ENCODE measurements around the gene LGR5. TPM values are rescaled to one million over a fixed set of nuclear protein-coding genes. Genes with fewer than 3 reads are reported as not detected.
"Not testable (repeated sequence)": the region's sequence is repeated elsewhere in the genome, so short reads cannot be mapped to it uniquely, and the experiment has no call there.

Gene LGR5
- total RNA-seq, 4 donors from 2014 or later, result under 0.01 to 34.5 (median 0.43) TPM

- no peak overlapping the region for H3K27ac ChIP-seq
- DNase-seq, result no peak
- H3K4me1 ChIP-seq, result no peaks in the 10 kb centered on the region
- H3K27me3 ChIP-seq, result no peaks in the 10 kb centered on the region
- no peaks in the 10 kb centered on the region for H3K36me3 ChIP-seq
- H3K9me3 ChIP-seq, result no peaks in the 10 kb centered on the region
- TF ChIP-seq POLR2A (IDR thresholded peaks at IDR 0.05), result no peak
- no peak for TF ChIP-seq CTCF (IDR thresholded peaks at IDR 0.05)
- intact Hi-C loops (cut with DNase I; ENCODE audit: low total_unique reads), result no loop called here
- no peak overlapping the region for H3K4me3 ChIP-seq
Measured at GRCh38 chr12:71566655-71567054, 127.1 kb downstream of the LGR5 start.

DNA sequence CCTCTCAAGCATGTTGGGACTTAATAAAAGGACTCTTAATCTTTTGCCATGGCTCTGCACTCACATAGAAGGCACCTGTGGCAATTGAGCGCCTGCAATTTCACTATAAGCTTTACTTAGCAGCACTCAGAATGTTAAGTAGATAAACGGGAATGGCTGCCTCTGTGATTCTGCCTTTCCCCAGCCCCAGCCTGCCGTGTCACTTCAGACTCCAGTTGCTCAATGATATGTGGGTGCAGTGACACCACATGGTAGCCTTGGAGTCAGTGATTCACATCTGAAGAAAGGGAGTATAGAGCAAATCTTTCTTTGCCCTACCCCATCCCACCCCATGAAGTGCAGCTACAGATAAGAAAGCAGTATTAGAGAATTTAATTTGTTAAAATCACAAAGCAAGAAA is 127.9 kb downstream of the LGR5 start:
- H3K4me3 ChIP-seq, result no peak overlapping the region
- no peaks in the 10 kb centered on the region for H3K36me3 ChIP-seq
- H3K9me3 ChIP-seq, result no peaks in the 10 kb centered on the region
- intact Hi-C loops (cut with DNase I; ENCODE audit: low total_unique reads), result no loop called here
- no peaks in the 10 kb centered on the region for H3K27me3 ChIP-seq
- no peak overlapping the region for H3K27ac ChIP-seq
- no peaks in the 10 kb centered on the region for H3K4me1 ChIP-seq
- TF ChIP-seq CTCF (IDR thresholded peaks at IDR 0.05), result no peak
- no peak for TF ChIP-seq POLR2A (IDR thresholded peaks at IDR 0.05)
- DNase-seq, result no peak

DNA sequence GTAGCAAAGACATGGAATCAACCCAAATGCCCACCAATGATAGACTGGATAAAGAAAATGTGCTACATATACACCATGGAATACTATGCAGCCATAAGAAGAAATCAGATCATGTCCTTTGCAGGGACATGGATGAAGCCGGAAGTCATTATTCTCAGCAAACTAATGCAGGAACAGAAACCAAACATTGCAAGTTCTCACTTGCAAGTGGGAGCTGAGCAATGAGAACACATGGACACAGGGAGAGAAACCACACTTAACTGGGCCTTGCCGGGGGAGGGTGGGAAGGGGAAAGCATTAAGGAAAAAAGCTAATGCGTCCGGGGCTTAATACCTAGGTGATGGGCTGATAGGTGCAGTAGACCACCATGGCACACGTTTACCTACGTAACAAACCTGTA is 130.3 kb downstream of the LGR5 start:
- DNase-seq; H3K4me3 ChIP-seq; intact Hi-C loops (cut with DNase I; ENCODE audit: low total_unique reads); H3K27me3 ChIP-seq; H3K9me3 ChIP-seq; H3K27ac ChIP-seq; H3K4me1 ChIP-seq; H3K36me3 ChIP-seq: not testable (repeated sequence)

- intact Hi-C loops (cut with DNase I; ENCODE audit: low total_unique reads), result no loop called here
- Histone ChIP-seq H3K36me3 (no peaks in the 10 kb centered on the region), H3K27me3 (no peaks in the 10 kb centered on the region), H3K4me1 (no peaks in the 10 kb centered on the region), H3K27ac (no peak overlapping the region), H3K9me3 (no peaks in the 10 kb centered on the region), H3K4me3 (no peak overlapping the region)
- TF ChIP-seq POLR2A (IDR thresholded peaks at IDR 0.05) (no peak), CTCF (IDR thresholded peaks at IDR 0.05) (no peak)
- DNase-seq, result no peak
Measured at GRCh38 chr12:71576496-71576895, 136.9 kb downstream of the LGR5 start.

DNA sequence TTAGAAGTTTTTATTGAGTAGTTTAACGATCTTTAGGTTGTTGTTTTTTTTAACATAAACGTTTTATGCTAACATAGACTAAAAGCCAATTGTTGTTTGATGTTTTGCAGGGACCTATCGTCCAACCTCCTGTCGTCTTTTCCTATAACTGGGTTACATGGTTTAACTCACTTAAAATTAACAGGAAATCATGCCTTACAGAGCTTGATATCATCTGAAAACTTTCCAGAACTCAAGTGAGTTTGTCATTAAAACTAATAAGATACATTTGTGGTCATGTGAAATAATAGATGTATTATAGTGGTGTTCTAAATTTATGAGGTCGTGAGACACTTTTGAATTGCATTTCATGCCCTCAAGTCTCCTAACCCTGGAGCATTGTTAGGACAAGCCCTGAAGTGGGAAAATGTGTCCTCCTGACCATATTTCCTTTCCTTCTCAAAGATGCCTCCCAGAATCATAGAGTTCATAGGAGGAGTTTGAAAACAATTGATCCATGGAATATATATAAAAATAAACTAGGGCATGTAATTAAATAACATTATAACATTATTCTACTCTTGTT is 139.2 kb downstream of the LGR5 start:
- no peak overlapping the region for H3K27ac ChIP-seq
- TF ChIP-seq POLR2A (IDR thresholded peaks at IDR 0.05) (no peak), CTCF (IDR thresholded peaks at IDR 0.05) (no peak)
- DNase-seq, result no peak
- intact Hi-C loops (cut with DNase I; ENCODE audit: low total_unique reads), result no loop called here
- no peak overlapping the region for H3K4me3 ChIP-seq
- H3K9me3 ChIP-seq, result no peaks in the 10 kb centered on the region
- no peaks in the 10 kb centered on the region for H3K4me1 ChIP-seq
- H3K27me3 ChIP-seq, result no peaks in the 10 kb centered on the region
- no peaks in the 10 kb centered on the region for H3K36me3 ChIP-seq

- Histone ChIP-seq H3K27ac (no peak overlapping the region), H3K9me3 (no peaks in the 10 kb centered on the region), H3K4me3 (no peak overlapping the region), H3K27me3 (no peaks in the 10 kb centered on the region), H3K4me1 (no peaks in the 10 kb centered on the region), H3K36me3 (no peaks in the 10 kb centered on the region)
- no peak for TF ChIP-seq POLR2A (IDR thresholded peaks at IDR 0.05)
- TF ChIP-seq CTCF (IDR thresholded peaks at IDR 0.05), result no peak
- intact Hi-C loops (cut with DNase I; ENCODE audit: low total_unique reads), result no loop called here
- DNase-seq, result no peak
Measured at GRCh38 chr12:71581206-71581605, 141.6 kb downstream of the LGR5 start.

Measured in uterus (tissue), 4 donors.